ENCODE measurements around the gene NUP93.

NUP93 gene

DNA sequence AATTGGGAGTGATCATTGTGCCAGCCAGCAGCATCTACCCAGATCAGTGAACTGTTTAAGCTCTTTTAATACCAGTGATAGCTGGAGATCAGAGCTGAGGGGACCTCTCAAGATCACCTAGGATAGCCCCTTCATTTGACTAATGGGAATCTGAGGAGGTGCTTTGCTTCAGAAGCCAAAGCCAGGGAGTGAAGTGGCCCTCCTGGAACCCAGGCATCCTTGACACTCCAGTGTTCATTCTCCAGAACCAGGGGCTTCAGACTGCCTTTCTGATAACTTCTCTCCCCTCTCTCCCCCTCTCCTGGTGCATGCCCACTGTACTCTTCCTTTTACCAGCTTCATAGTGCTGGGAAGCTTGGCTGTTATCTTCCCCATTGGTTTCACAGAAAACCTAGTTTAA, 87.1 kb downstream of the NUP93 start:
- TF ChIP-seq, protein P1, sequence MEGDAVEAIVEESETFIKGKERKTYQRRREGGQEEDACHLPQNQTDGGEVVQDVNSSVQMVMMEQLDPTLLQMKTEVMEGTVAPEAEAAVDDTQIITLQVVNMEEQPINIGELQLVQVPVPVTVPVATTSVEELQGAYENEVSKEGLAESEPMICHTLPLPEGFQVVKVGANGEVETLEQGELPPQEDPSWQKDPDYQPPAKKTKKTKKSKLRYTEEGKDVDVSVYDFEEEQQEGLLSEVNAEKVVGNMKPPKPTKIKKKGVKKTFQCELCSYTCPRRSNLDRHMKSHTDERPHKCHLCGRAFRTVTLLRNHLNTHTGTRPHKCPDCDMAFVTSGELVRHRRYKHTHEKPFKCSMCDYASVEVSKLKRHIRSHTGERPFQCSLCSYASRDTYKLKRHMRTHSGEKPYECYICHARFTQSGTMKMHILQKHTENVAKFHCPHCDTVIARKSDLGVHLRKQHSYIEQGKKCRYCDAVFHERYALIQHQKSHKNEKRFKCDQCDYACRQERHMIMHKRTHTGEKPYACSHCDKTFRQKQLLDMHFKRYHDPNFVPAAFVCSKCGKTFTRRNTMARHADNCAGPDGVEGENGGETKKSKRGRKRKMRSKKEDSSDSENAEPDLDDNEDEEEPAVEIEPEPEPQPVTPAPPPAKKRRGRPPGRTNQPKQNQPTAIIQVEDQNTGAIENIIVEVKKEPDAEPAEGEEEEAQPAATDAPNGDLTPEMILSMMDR (IDR thresholded peaks at IDR 0.05) = no peak

DNA sequence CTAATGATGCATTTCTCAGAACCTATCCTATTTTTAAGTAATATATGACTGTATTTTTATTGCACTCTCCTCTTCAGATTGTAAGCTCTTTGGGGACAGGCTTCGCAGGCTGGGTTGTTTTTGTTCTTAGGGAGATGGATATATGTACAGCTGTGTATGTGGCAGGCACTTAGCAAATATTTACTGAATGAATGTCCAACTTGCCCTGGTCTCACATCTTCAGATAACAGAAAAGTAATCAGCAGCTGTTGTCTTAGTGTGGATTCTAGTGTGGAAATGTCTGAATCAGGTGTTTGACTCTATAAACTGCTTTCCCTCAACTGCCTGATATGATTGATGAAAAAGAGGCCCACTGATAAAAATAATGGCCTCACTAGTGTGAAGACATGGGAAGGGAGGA, 88.0 kb downstream of the NUP93 start:
- TF ChIP-seq, protein P1 (IDR thresholded peaks at IDR 0.05) = no peak

DNA sequence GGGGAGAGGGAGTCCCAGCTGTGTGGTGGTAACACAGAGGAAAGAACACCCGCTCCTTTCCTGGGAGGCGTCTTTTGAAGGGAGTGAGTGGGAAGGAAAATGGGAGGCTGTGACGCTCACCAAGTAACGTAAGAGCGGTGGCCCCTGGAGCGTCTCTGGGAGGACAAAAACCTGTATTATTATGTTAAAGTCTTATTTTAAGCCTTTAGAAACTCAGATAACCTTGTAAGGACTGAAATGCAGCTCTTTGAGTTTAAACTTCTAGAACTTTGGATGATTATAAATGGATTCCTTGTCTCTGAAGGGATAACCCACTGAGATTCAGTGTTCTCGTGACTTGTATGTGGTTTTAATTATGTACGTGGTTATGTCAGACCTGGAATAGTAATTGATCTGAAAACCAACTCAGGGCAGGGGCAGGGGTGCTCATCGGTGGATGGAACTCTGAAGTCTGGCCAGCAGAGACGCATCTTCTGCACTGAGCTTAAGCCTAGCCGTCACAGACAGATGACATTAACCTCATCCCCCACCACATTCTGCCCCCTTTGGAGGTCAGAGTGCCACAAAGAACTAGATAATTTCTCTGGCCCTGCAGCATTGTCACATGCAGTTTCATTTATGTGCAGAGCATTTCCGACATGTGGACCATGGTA, 93.3 kb downstream of the NUP93 start:
- TF ChIP-seq, protein P1 (IDR thresholded peaks at IDR 0.05) = no peak

DNA sequence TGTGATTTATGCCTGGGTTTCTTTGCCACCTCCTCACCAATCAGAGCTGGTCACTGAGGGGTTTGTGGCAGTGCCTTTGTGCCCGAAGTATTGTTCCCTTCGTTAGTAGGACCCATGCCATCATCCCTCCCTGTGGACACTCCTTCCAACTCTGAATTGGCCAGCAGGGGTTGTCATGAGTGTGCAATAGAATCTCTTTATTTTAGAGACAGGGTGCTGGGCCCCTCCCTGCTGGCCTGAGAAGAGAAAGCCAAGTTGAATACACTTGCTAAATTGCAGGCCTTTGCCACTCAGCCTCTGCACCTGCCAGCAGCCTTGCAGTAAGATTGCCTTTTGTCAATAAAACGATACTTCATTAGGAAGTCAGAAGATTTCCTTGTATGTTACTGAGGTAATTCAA, 94.4 kb downstream of the NUP93 start:
- TF ChIP-seq, protein P1 (IDR thresholded peaks at IDR 0.05) = peak; percentile 28

DNA sequence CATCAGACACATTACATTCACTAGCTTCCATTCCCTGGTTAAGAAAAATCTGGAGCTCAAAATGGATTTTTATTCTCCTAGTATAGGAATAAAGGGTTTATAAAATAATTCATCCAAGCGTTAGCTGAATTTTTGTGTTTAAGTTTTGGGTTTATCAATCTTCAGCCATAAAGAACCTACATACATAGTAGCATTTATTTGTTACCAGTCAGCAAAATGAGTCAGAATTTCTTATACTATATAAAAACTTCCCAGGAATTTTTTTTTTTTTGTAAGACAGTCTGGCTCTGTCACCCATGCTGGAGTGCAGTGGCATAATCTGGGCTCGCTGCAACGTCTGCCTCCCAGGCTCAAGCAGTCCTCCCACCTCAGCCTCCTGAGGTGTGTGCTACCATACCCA, 94.9 kb downstream of the NUP93 start:
- TF ChIP-seq, protein P1 (IDR thresholded peaks at IDR 0.05) = no peak

DNA sequence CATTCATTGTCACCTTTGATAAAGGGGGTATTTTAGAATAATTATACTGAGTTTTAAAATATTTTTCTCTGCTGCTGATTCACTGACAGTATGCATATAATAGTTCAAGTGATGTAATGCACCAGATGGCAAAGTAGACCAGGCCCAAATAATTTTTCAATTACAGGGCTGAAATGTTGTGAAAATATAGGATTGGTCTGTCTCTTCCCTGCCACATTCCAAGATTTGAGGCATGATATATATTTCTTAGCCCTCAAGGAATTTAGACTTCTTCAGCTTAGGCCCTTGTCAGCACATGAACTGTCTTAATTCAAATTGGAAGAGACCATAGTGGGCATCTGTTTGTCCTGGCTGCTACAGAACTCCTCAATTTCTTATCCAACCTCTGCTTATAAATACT, 95.9 kb downstream of the NUP93 start:
- TF ChIP-seq, protein P1 (IDR thresholded peaks at IDR 0.05) = no peak

DNA sequence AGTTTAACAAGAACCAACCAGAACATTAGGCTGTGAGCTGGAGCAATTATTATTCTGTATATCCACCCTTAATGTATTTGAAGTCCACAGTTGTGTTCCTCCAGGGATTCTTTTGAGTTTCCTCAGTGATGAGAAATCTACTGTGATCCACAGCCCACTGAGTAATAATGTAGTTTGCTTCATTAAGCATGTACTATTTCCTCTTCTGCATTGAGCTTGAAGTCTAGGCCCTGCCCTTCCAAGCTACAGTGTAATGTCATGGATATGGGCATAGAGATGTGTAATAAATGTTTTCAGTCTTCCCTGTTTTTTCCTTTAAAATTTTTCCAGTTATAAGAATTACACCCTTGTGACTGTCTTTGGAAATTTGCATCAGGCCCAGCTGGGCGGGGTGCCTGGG, 98.7 kb downstream of the NUP93 start:
- TF ChIP-seq, protein P1 (IDR thresholded peaks at IDR 0.05) = no peak

DNA sequence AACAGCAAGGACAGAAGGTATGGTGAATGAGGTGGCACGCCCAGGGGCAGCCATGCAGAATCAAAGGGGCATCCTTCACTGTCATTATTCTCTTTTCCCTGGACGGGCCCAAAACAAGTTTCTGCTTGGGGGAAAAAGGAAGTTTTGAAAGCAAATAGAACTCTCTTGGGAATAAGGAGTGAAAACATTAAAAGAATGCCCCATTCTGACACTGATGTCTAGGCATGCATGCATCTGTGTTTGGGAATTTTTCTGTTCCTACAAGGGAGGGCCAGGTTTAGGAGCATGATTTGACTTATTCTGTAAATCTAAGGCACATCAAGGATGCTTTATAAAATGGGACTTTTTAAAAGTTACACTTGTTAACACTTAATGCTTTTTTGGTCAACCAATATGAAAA, 100.7 kb downstream of the NUP93 start:
- TF ChIP-seq, protein P1 (IDR thresholded peaks at IDR 0.05) = no peak
